ENCODE results near the gene OBSCN.

OBSCN gene

GRCh38 chr1:228207851-228208821 is at the start of gene OBSCN:
Gene OBSCN, plus strand, starts transcription at chr1:228208044. Its CDS starts 3,740 bp downstream, at chr1:228211784.
- DNase-seq (ENCODE audit: low read depth) = no peak

GRCh38 chr1:228158151-228159007 is 49.5 kb upstream of the OBSCN start:
- DNase-seq (ENCODE audit: low read depth) = no peak

GRCh38 chr1:228159008-228159665 is 48.7 kb upstream of the OBSCN start:
- DNase-seq (ENCODE audit: low read depth) = no peak

GRCh38 chr1:228160201-228160761 is 47.6 kb upstream of the OBSCN start:
- no peak for DNase-seq (ENCODE audit: low read depth)

GRCh38 chr1:228161362-228161761 is 46.5 kb upstream of the OBSCN start:
- no peak for DNase-seq (ENCODE audit: low read depth)

GRCh38 chr1:228161866-228162265 is 46.0 kb upstream of the OBSCN start:
- DNase-seq (ENCODE audit: low read depth) = no peak

GRCh38 chr1:228162286-228163006 is 45.4 kb upstream of the OBSCN start:
- no peak for DNase-seq (ENCODE audit: low read depth)

- no peak for DNase-seq (ENCODE audit: low read depth)
Measured at GRCh38 chr1:228163007-228163753, 44.7 kb upstream of the OBSCN start.

GRCh38 chr1:228163776-228164519 is 43.9 kb upstream of the OBSCN start:
- DNase-seq (ENCODE audit: low read depth) = no peak

GRCh38 chr1:228164561-228165371 is 43.1 kb upstream of the OBSCN start:
- DNase-seq (ENCODE audit: low read depth) = no peak

GRCh38 chr1:228165372-228166169 is 42.3 kb upstream of the OBSCN start, which contains the start of gene IBA57:
Gene IBA57, plus strand, starts transcription at chr1:228165804. Its CDS starts 13 bp downstream, at chr1:228165817.
- DNase-seq (ENCODE audit: low read depth) = peak; percentile 98

GRCh38 chr1:228166170-228166936 is 41.5 kb upstream of the OBSCN start:
- no peak for DNase-seq (ENCODE audit: low read depth)

GRCh38 chr1:228168563-228169270 is 39.1 kb upstream of the OBSCN start:
- no peak for DNase-seq (ENCODE audit: low read depth)

GRCh38 chr1:228169345-228169744 is 38.5 kb upstream of the OBSCN start:
- DNase-seq (ENCODE audit: low read depth) = no peak

GRCh38 chr1:228170666-228171065 is 37.2 kb upstream of the OBSCN start:
- DNase-seq (ENCODE audit: low read depth) = no peak

- no peak for DNase-seq (ENCODE audit: low read depth)
Measured at GRCh38 chr1:228171221-228171891, 36.5 kb upstream of the OBSCN start.
